Thyroid gland (tissue), 4 donors: Measurements from ENCODE around the gene PAX5.

Experiments
- POLR2A ChIP-seq, 2 donors: fragments of 450-650 bp; IDR thresholded peaks; one replicate each; pipeline ENCODE4 v1.6.1; 2017; ENCODE audit warnings: antibody characterized with exemption in 2 of 2, mild to moderate bottlenecking in 2 of 2, moderate library complexity in 1 of 2
- TF ChIP-seq, protein P1 (sequence below), 6 experiments: fragments of 200-600 bp in 3 of 6; fragments of 450-650 bp in 3 of 6; sonication (generic) in 3 of 6; IDR thresholded peaks; one replicate each; pipeline ENCODE4 v1.5.1; 2016 to 2019; ENCODE audit warnings: antibody characterized with exemption in 6 of 6, mild to moderate bottlenecking in 2 of 6, inconsistent platforms in 1 of 6, moderate library complexity in 1 of 6

GRCh38 chr9:37042421-37042820 is 8.4 kb upstream of the PAX5 start:
- no peak for TF ChIP-seq POLR2A (IDR thresholded peaks at IDR 0.05)
- TF ChIP-seq, protein P1, sequence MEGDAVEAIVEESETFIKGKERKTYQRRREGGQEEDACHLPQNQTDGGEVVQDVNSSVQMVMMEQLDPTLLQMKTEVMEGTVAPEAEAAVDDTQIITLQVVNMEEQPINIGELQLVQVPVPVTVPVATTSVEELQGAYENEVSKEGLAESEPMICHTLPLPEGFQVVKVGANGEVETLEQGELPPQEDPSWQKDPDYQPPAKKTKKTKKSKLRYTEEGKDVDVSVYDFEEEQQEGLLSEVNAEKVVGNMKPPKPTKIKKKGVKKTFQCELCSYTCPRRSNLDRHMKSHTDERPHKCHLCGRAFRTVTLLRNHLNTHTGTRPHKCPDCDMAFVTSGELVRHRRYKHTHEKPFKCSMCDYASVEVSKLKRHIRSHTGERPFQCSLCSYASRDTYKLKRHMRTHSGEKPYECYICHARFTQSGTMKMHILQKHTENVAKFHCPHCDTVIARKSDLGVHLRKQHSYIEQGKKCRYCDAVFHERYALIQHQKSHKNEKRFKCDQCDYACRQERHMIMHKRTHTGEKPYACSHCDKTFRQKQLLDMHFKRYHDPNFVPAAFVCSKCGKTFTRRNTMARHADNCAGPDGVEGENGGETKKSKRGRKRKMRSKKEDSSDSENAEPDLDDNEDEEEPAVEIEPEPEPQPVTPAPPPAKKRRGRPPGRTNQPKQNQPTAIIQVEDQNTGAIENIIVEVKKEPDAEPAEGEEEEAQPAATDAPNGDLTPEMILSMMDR (IDR thresholded peaks at IDR 0.05) = no peak
